H1 (cell line): ENCODE results near the gene MED13. TPM values are rescaled to one million over a fixed set of nuclear protein-coding genes. Genes with fewer than 3 reads are reported as not detected.

Experiments
- CTCF ChIA-PET: fragments of 300-600 bp; sonication (Branson Sonifier 250); formaldehyde crosslinking; loops from one replicate; lab custom pipeline; 2021; ENCODE audit not compliant: partially characterized antibody; lab: Charles Lee
- POLR2A ChIA-PET: fragments of 300-600 bp; sonication (Branson Sonifier 250); formaldehyde crosslinking; loops from one replicate; lab custom pipeline; 2021; ENCODE audit warnings: inconsistent platforms; ENCODE audit not compliant: partially characterized antibody; lab: Charles Lee
- DNase-seq, 2 experiments: peaks; one replicate each; pipeline versions ENCODE4 v3.0.0 to v3.0.0-alpha.2; 2010 to 2022; ENCODE audit warnings: low spot score in 2 of 2, low read depth in 1 of 2, mixed read lengths in 1 of 2
- FAIRE-seq: peaks from 2 replicates; lab custom pipeline; 2011; peaks lifted over from hg19 to GRCh38; lab: Jason Lieb, UNC
- H2AFZ ChIP-seq: 2 replicates; pipeline ENCODE4 v1.8.1; 2012; ENCODE audit warnings: low read length, inconsistent platforms
- H2AK5ac ChIP-seq: 2 replicates; pipeline ENCODE4 v1.6.1; 2013; ENCODE audit warnings: low read depth, low read length
- H2BK120ac ChIP-seq: replicated peaks from 2 replicates; pipeline ENCODE3; 2013; ENCODE audit warnings: low read depth, low read length, inconsistent platforms
- H2BK12ac ChIP-seq: 2 replicates; pipeline ENCODE4 v1.6.1; 2013; ENCODE audit warnings: low read depth, low read length
- H2BK15ac ChIP-seq: 2 replicates; pipeline ENCODE4 v1.6.1; 2013; ENCODE audit warnings: low read length
- H2BK20ac ChIP-seq: 2 replicates; pipeline ENCODE4 v1.6.1; 2013; ENCODE audit warnings: low read length
- H2BK5ac ChIP-seq: 2 replicates; pipeline ENCODE4 v1.6.1; 2013; ENCODE audit warnings: low read depth, low read length
- H3K14ac ChIP-seq: 2 replicates; pipeline ENCODE4 v1.6.1; 2013; ENCODE audit warnings: inconsistent platforms; ENCODE audit not compliant: insufficient read length
- H3K18ac ChIP-seq: 2 replicates; pipeline ENCODE4 v1.6.1; 2013; ENCODE audit warnings: low read length; ENCODE audit errors: extremely low read depth
- H3K23ac ChIP-seq: 2 replicates; pipeline ENCODE4 v1.6.1; 2013; ENCODE audit warnings: inconsistent platforms; ENCODE audit not compliant: insufficient read length
- H3K23me2 ChIP-seq: 2 replicates; pipeline ENCODE4 v1.6.1; 2013; ENCODE audit warnings: low read depth, low read length
- H3K27ac ChIP-seq: 2 replicates; pipeline ENCODE4 v1.6.1; 2011; ENCODE audit warnings: low read depth, low read length, inconsistent platforms
- H3K27me3 ChIP-seq, 4 experiments: replicated peaks in 1 of 4; 1 replicate in 1 of 4; 2 replicates in 3 of 4; pipeline versions ENCODE4 v1.6.1 to v1.8.1; 2011 to 2013; ENCODE audit warnings: low read length in 3 of 4, mild to moderate bottlenecking in 3 of 4, inconsistent platforms in 2 of 4, mixed read lengths in 2 of 4, moderate library complexity in 1 of 4; ENCODE audit not compliant: control insufficient read depth in 3 of 4, insufficient read depth in 3 of 4; ENCODE audit errors: extremely low read depth in 1 of 4
- H3K36me3 ChIP-seq, 4 experiments: 2 replicates each; pipeline versions ENCODE4 v1.6.1 to v1.8.1; 2011 to 2013; ENCODE audit warnings: mild to moderate bottlenecking in 4 of 4, low read length in 3 of 4, moderate library complexity in 2 of 4, control low read depth in 1 of 4, inconsistent platforms in 1 of 4; ENCODE audit not compliant: insufficient read depth in 4 of 4, control insufficient read depth in 2 of 4
- H3K4ac ChIP-seq: replicated peaks from 2 replicates; pipeline ENCODE3; 2013; ENCODE audit warnings: low read length, low read depth, mixed read lengths, inconsistent platforms; ENCODE audit not compliant: insufficient read length
- H3K4me1 ChIP-seq, 4 experiments: replicated peaks in 1 of 4; 1 replicate in 1 of 4; 2 replicates in 3 of 4; pipeline versions ENCODE4 v1.6.1 to v1.8.1; 2011 to 2013; ENCODE audit warnings: low read length in 3 of 4, inconsistent platforms in 2 of 4, mixed read lengths in 1 of 4; ENCODE audit not compliant: insufficient read depth in 4 of 4, control insufficient read depth in 3 of 4
- H3K4me2 ChIP-seq, 2 experiments: 2 replicates each; pipeline versions ENCODE4 v1.6.1 to v1.8.1; 2011 to 2013; ENCODE audit warnings: low read depth in 2 of 2, low read length in 2 of 2, control low read depth in 1 of 2, inconsistent platforms in 1 of 2, mild to moderate bottlenecking in 1 of 2; ENCODE audit not compliant: insufficient read depth in 1 of 2
- H3K4me3 ChIP-seq, 4 experiments: fragments of 200-600, 300-600 bp in 1 of 4; sonication (generic), shearing (Covaris generic), sonication (Bioruptor Twin) in 1 of 4; 2 replicates each; pipeline versions ENCODE4 v1.5.1 to v1.8.1; 2011 to 2016; ENCODE audit warnings: low read length in 4 of 4, low read depth in 3 of 4, control low read depth in 2 of 4, inconsistent platforms in 2 of 4, mild to moderate bottlenecking in 2 of 4, mixed read lengths in 1 of 4, moderate library complexity in 1 of 4; ENCODE audit not compliant: insufficient read depth in 2 of 4; ENCODE audit errors: extremely low read depth in 1 of 4
- H3K56ac ChIP-seq: replicated peaks from 2 replicates; pipeline ENCODE3; 2013; ENCODE audit warnings: low read depth, mild to moderate bottlenecking, mixed read lengths, low read length, inconsistent platforms; ENCODE audit not compliant: insufficient read length
- H3K79me1 ChIP-seq: 2 replicates; pipeline ENCODE4 v1.6.1; 2013; ENCODE audit warnings: low read depth, low read length, control low read depth
- H3K79me2 ChIP-seq, 2 experiments: 2 replicates each; pipeline versions ENCODE4 v1.6.1 to v1.8.1; 2012 to 2013; ENCODE audit warnings: low read length in 2 of 2, mild to moderate bottlenecking in 2 of 2, inconsistent platforms in 1 of 2; ENCODE audit not compliant: insufficient read depth in 2 of 2, control insufficient read depth in 1 of 2
- H3K9ac ChIP-seq, 4 experiments: replicated peaks in 1 of 4; 1 replicate in 1 of 4; 2 replicates in 3 of 4; pipeline versions ENCODE4 v1.6.1 to v1.8.1; 2011 to 2013; ENCODE audit warnings: low read depth in 3 of 4, low read length in 3 of 4, control low read depth in 2 of 4, mild to moderate bottlenecking in 2 of 4, moderate library complexity in 2 of 4, inconsistent platforms in 1 of 4; ENCODE audit errors: extremely low read depth in 1 of 4
- H3K9me3 ChIP-seq, 2 experiments: 2 replicates each; pipeline versions ENCODE4 v1.6.1 to v1.8.1; 2012 to 2013; ENCODE audit warnings: mild to moderate bottlenecking in 2 of 2, moderate library complexity in 2 of 2, control low read depth in 1 of 2, inconsistent platforms in 1 of 2, low read depth in 1 of 2, low read length in 1 of 2, mixed read lengths in 1 of 2; ENCODE audit not compliant: insufficient read depth in 2 of 2
- H4K20me1 ChIP-seq, 2 experiments: replicated peaks in 1 of 2; 2 replicates each; pipeline versions ENCODE3 to v1.8.1; 2011 to 2013; ENCODE audit warnings: inconsistent platforms in 2 of 2, low read length in 2 of 2, mild to moderate bottlenecking in 1 of 2; ENCODE audit not compliant: insufficient read depth in 2 of 2, control insufficient read depth in 1 of 2
- H4K5ac ChIP-seq: 2 replicates; pipeline ENCODE4 v1.6.1; 2013; ENCODE audit warnings: low read length, low read depth, mixed read lengths, inconsistent platforms; ENCODE audit not compliant: insufficient read length
- H4K8ac ChIP-seq: 2 replicates; pipeline ENCODE4 v1.8.0; 2013; ENCODE audit warnings: mild to moderate bottlenecking, moderate library complexity, low read length, inconsistent platforms; ENCODE audit not compliant: insufficient read depth; ENCODE audit errors: extremely low read depth
- H4K91ac ChIP-seq: replicated peaks from 2 replicates; pipeline ENCODE3; 2013; ENCODE audit warnings: low read length, mixed read lengths, inconsistent platforms; ENCODE audit not compliant: insufficient read length
- ASH2L ChIP-seq: fragments of 200-600, 300-600 bp; sonication (generic); IDR thresholded peaks from one replicate; pipeline ENCODE4 v1.7.1; 2017; ENCODE audit warnings: low read length
- EGR1 ChIP-seq: IDR thresholded peaks from 2 replicates; pipeline ENCODE4 v1.6.1; 2011; ENCODE audit warnings: low read depth, low read length, borderline replicate concordance
- FOSL1 ChIP-seq: IDR thresholded peaks from 2 replicates; pipeline ENCODE4 v1.6.1; 2011; ENCODE audit warnings: mild to moderate bottlenecking, low read depth, low read length, moderate library complexity; ENCODE audit not compliant: insufficient read depth
- RBBP5 ChIP-seq: IDR thresholded peaks from 2 replicates; pipeline ENCODE4 v1.7.1; 2012; ENCODE audit warnings: low read depth, mild to moderate bottlenecking, inconsistent platforms, low read length, moderate library complexity, borderline replicate concordance
- TAF1 ChIP-seq: IDR thresholded peaks from 2 replicates; pipeline ENCODE4 v1.6.1; 2011; ENCODE audit warnings: mild to moderate bottlenecking, low read depth, low read length
- WGBS, 2 experiments: shearing (Covaris generic) in 1 of 2; methylation state at CpG; one replicate each; pipeline versions ENCODE4 v1.1.6 to v1.1.7; 2013 to 2015; ENCODE audit warnings: low lambda C conversion rate in 2 of 2, mixed read lengths in 2 of 2, inconsistent platforms in 1 of 2, low coverage in 1 of 2, missing lambda C conversion rate in 1 of 2; ENCODE audit not compliant: insufficient replicate concordance in 2 of 2, insufficient coverage in 1 of 2, insufficient read length in 1 of 2; ENCODE audit errors: extremely low coverage in 1 of 2, missing lambda C conversion rate in 1 of 2; 5-methylcytosine and 5-hydroxymethylcytosine counted together
- polyA plus RNA-seq, 7 experiments: library from polyadenylated mRNA; depleted of rRNA in 3 of 7; stranded (reverse) in 5 of 7; unstranded in 2 of 7; fragments of >200 nt in 5 of 7; fragments of 200-250 nt in 2 of 7; gene quantifications; 1 replicate in 5 of 7; 2 replicates in 1 of 7; 4 replicates in 1 of 7; pipeline versions ENCODE4 v1.2.1 to v1.2.3, GENCODE V29; 2011 to 2013; ENCODE audit warnings: missing spikeins in 2 of 7, mixed read lengths in 2 of 7
- total RNA-seq: library from RNA; stranded (reverse); fragmentation: NEBNext Ultra II Directional; extraction: Animal tissue kit (Norgen Biotek cat#: 25700); gene quantifications from 2 replicates; pipeline ENCODE4 v1.2.1, GENCODE V29; 2021
- TF ChIP-seq, protein P1 (sequence below): IDR thresholded peaks from 2 replicates; pipeline ENCODE4 v1.6.1; 2012; ENCODE audit warnings: inconsistent platforms

MED13 gene
- total and polyA plus RNA-seq, 2 of the 8 experiments (the other 6 are each of a cell fraction or from before 2014, with no cell fraction given): 11.3 to 44.8 TPM

- TF ChIP-seq FOSL1 (no peak), TAF1 (no peak), RBBP5 (no peak), ASH2L (no peak), EGR1 (no peak)
- TF ChIP-seq, protein P1, sequence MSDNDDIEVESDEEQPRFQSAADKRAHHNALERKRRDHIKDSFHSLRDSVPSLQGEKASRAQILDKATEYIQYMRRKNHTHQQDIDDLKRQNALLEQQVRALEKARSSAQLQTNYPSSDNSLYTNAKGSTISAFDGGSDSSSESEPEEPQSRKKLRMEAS: no peak
- DNase-seq (no peak), FAIRE-seq (no peak)
- Histone ChIP-seq H2BK20ac (no peak overlapping the region), H3K27me3 (no peaks in the 10 kb centered on the region), H3K4me2 (no peak overlapping the region), H3K23me2 (no peaks in the 10 kb centered on the region), H2AK5ac (no peak overlapping the region), H3K18ac (no peak overlapping the region), H2BK120ac (no peak overlapping the region), H3K4me1 (no peaks in the 10 kb centered on the region), H3K4ac (no peak overlapping the region), H3K14ac (no peak overlapping the region), H3K9ac (no peak overlapping the region), H4K8ac (no peak overlapping the region), H3K36me3 (peaks cover 3 to 67% (median 11%) of the 10 kb centered on the region in 4 experiments; a peak in 4 of 8 replicates), H3K27ac (no peak overlapping the region), H3K4me3 (no peak overlapping the region), H3K23ac (no peak overlapping the region), H2AFZ (no peak overlapping the region), H4K91ac (no peak overlapping the region), H4K20me1 (peaks cover 0 to 2% of the 10 kb centered on the region in 2 experiments), H3K79me2 (peaks cover 0 to 80% of the 10 kb centered on the region in 2 experiments; a peak in 2 of 4 replicates), H4K5ac (no peak overlapping the region), H3K79me1 (peaks cover 3% of the 10 kb centered on the region; the same call in 1 of the 2 replicates), H3K56ac (no peak overlapping the region), H3K9me3 (no peaks in the 10 kb centered on the region), H2BK12ac (no peak overlapping the region), H2BK5ac (no peak overlapping the region), H2BK15ac (no peak overlapping the region)
- 94% methylated on average over 4 of the region's 4 CpGs; no CpG with 5 or more reads in 1 of the 2 experiments for WGBS, 2 experiments
- ChIA-PET POLR2A (interaction anchor here (1.2 to 1.3 kb wide), 2 partner anchors 9 to 21 kb away, joined by 3 to 4 read pairs; no protein-coding TSS in a partner anchor), CTCF (interaction anchor here (0.5 to 1.3 kb wide), 2 partner anchors 22 to 104 kb away, joined by 3 read pairs; no protein-coding TSS in a partner anchor)
Observed at GRCh38 chr17:62045109-62045508, 20.0 kb downstream of the MED13 start.
